GM12891 (cell line): ENCODE measurements around the gene OSBPL1A.

ENCODE experiments used
- POLR2A ChIP-seq: IDR thresholded peaks from 2 replicates; pipeline ENCODE4 v1.6.1; 2011; ENCODE audit warnings: low read depth, low read length, control low read depth
- SPI1 ChIP-seq: IDR thresholded peaks from 2 replicates; pipeline ENCODE4 v1.6.1; 2011; ENCODE audit warnings: low read depth, low read length, control low read depth

GRCh38 chr18:24398540-24398939 is 916 bp upstream of the OSBPL1A start:
- TF ChIP-seq POLR2A (no peak), SPI1 (no peak)
